Globus pallidus (tissue), 1 donor: ENCODE data around the gene FAM47B.

Experiments used
- DNase-seq: peaks from one replicate; pipeline ENCODE4 v3.0.0-alpha.2; 2015; ENCODE audit warnings: low spot score

FAM47B gene

DNA sequence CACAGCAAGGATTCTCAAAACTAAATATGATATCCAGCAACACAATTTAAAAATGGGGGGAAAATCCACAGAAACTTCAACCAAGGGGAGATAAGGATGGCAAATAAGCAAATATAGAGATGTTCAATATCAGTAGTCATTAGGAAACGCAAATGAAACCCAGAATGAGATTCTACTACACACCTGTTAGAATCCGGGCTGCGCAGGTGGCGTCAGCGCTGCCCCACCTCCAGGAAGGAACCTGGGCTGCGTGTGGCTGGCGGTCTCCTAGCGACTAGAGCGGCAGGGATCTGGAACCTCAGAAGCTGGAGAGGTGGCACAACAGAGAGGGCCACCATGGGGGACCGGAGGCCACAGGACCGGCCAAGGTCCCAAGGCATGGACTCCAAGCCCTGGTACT, at the start of gene FAM47B:
Gene FAM47B, plus strand, starts transcription at position 301 of the 400 bp plus-strand sequence. Its CDS starts 36 bp downstream, at position 337.
- no peak for DNase-seq

- no peak for DNase-seq
Measured at GRCh38 chrX:34893741-34894140, 48.9 kb upstream of the FAM47B start.

- no peak for DNase-seq
Measured at GRCh38 chrX:34900691-34901090, 41.9 kb upstream of the FAM47B start.

DNA sequence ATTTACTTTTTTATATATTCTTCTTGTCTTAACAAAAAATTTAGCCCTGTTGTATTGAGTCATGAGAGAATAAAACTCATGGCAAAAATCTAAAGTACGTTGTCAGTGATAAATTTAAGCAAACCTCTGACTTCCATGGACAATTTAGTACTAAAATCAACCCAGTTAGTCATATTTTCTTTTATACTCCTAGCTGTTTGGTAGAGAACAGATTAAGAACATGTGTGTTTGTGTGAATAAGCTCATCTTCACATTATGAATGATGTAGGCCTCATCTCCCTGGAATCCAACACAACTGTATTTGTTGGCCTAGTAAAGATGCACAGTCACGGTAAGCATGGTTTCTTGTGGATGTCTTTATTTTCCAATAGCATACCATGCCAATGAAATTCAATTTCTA, 40.8 kb upstream of the FAM47B start:
- DNase-seq, result no peak

- DNase-seq, result no peak
Measured at GRCh38 chrX:34903316-34903715, 39.3 kb upstream of the FAM47B start.

DNA sequence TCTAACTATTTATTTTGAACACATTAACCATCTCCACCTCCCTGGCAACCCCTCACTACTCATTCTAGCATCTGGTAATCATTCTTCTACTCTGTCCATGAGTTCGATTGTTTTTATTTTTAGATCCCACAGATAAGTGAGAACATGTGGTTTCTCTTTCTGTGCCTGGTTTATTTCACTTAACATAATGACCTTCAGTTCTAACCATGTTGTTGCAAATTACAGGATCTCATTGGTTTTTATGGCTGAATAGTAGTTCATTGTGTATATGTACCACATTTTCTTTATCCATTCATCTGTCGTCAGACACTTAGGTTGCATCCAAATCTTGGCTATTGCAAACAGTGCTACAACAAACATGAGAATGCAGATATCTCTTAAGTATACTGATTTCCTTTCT, 33.4 kb upstream of the FAM47B start:
- no peak for DNase-seq

- DNase-seq, result no peak
Measured at GRCh38 chrX:34915463-34916225, 27.0 kb upstream of the FAM47B start.

DNA sequence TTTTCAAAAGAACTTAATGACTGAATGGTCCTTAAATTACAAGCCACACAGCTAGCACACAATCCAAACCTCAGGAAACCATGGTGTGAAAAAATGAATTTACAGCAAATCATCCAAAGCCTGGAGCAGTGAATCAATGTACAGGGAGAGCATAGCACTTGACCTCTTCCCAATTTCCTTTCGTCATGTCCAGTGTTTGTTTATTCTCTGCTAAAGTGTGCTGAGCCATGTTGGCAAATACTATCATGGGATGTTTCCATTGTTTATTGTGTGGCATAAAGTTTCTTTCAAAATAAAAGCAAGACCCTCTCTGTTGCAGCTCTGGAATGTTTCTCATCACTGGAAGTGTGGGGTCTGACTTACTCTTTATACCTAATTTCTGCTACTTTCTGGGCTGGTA, 25.4 kb upstream of the FAM47B start:
- DNase-seq, result no peak

DNA sequence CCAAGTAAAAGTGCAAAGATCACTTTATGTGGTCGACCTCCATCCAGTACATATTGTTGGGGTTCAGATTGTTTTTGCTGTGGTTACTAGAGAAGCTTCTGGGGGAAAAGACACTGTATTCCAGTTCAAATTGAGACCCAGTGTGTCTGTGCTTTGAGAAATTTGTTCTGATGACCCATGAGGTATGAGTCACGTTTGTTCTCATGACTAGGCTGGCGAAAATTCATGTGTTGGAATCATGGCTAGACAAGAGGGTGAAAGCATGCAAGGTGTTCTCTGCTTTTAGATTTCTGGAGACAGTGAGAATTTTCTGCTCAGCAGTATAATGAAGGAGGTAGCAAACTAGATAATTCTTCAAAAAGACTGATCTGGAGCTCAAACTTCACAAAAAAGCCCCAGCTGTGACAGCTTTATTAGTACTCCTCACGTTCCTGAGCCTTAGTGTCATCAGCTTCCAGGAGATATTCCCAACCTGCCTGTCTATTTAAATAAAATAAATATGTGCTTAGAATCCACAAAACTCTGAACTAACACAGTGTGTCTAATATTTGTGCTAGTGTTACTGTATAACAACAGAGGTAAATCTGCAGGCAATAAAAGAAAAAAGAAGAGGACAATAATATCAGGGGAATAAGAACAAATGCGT, 24.4 kb upstream of the FAM47B start:
- DNase-seq, result no peak

GRCh38 chrX:34918856-34919255, 23.7 kb upstream of the FAM47B start:
- DNase-seq, result no peak

DNA sequence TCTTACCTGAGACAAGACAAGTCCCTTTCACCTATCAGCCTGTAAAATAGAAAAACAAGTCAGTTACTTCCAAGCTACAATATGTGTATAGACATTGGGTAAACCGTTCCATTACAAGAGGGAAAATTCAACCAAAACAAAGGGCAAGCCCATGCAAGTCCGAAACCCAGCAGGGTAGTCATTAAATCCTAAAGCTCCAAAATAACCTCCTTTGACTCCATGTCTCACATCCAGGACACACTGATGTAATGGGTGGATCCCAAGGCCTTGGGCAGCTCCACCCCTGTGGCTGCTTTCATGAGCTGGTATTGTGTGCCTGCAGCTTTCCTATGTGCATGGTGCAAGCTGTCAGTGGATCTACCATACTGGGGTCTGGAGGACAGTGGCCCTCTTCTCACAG, 14.7 kb upstream of the FAM47B start:
- no peak for DNase-seq

DNA sequence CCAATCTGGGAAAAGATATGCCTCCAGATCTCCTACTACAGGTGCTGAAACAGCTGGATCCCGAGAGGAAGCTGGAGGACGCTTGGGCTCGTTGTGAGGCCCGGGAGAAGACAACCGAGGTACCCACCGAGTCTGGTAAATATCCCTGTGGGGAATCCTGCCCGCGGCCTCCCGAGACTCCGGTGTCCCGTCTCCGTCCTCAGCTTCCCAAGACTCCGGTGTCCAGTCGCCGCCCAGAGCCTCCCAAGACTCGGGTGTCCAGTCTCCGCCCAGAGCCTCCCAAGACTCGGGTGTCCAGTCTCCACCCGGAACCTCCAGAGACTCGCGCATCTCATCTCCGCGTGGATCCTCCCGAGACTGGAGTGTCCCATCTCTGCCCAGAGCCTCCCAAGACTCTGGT, 639 bp downstream of the FAM47B start:
- DNase-seq, result no peak

DNA sequence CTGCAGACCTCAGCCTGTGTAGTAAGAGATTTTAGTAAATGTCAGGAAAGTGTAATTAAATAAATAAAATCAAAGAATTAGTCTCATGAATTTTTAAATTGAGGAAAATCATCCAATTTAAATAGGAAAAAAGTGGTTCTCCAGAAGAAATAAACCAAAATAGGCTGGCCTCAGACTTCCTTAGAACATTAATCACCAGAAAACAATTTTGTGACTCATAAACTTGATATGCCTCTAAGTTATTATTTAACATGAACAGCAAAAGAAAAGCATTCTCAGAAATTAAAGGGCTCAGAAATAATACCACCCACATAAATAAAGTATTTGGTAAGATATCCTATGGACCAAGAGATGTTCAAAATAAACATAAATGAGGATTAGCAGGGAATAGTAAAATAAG, 14.3 kb downstream of the FAM47B start:
- DNase-seq, result no peak

DNA sequence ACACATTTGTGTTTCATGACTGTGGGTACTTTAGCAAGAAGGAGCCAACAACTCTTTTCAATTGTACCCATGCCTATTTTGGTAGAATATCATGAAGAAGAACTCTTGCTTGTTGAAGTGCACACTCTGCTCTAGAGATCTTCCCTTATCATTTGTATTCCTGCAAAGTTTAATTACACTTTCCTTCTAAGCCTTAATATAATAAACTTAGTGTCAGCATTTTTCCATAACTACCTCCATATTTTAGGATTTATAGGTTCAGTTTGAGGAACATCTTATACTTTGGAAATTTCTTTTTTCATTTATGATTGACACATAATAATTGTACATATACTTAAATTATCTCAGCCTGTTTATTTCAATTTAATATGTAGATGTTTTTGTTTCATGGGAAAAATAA, 19.1 kb downstream of the FAM47B start:
- DNase-seq, result no peak

DNA sequence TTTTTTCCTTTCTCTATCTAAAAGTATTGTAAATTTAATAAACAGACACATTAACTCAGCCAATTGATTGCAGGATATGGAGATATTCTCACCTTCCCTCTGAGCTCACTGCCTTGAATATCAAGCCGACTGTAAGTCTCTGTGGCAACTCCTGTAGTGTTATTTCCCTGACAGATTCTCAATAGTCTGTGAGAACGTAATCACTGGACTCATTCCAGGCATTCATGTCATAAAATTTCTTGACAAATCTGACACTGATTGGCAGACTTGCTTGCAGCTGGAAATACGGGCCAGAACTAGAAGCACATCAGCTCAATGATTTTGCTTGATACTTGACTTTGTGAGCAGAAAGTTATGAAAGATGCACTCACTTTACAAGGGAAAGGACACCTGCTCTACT, 29.6 kb downstream of the FAM47B start:
- no peak for DNase-seq

GRCh38 chrX:34978171-34978570, 35.6 kb downstream of the FAM47B start:
- DNase-seq, result no peak

- DNase-seq, result no peak
Measured at GRCh38 chrX:34987646-34988045, 45.0 kb downstream of the FAM47B start.
